ENCODE results near the gene CRLF1. TPM values are rescaled to one million over a fixed set of nuclear protein-coding genes. Genes with fewer than 3 reads are reported as not detected.
A peak's percentile ranks its signal among the peaks of the same experiment; 100 is the strongest.

CRLF1 gene
- polyA plus RNA-seq, 4 donors, result 3.3 to 7.7 (median 4.1) TPM

DNA sequence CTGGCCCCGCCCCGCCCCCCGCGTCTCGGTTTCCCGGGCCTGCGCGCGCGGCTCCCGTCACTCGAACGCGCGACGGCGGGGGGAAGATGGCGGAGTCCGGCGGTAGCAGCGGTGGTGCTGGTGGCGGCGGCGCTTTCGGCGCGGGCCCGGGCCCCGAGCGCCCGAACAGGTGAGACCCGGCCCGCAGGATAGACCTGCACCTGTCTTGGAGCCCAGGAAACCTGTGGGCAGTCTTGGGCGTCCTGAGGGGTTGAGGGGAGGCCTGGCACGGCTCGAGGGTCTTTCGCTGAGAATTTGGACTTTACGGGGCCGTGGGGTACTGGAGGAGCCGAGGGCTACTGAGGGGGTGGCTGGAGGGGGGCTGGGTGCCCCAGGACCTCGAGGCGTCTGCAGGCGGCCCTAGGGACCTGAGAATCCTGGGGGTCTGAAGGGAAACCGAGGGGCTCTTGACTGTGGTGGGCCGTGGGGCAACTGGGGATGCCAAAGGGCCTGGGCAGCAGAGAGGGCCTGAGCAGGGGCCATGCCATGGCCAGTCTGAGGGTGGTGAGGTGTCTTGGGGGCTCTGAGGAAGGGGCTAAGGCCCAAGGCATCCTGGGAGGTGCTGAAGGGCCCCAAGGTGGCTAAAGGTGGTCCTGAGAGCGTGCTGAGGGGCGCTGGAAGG is 30.5 kb upstream of the CRLF1 start, which contains the start of gene KLHL26:
Gene KLHL26, plus strand, starts transcription at position 60 of the 661 bp plus-strand sequence. Its CDS starts 27 bp downstream, at position 87.
- DNase-seq (ENCODE audit: low read depth in 4 of 4, low spot score in 2 of 4), result no peak

DNA sequence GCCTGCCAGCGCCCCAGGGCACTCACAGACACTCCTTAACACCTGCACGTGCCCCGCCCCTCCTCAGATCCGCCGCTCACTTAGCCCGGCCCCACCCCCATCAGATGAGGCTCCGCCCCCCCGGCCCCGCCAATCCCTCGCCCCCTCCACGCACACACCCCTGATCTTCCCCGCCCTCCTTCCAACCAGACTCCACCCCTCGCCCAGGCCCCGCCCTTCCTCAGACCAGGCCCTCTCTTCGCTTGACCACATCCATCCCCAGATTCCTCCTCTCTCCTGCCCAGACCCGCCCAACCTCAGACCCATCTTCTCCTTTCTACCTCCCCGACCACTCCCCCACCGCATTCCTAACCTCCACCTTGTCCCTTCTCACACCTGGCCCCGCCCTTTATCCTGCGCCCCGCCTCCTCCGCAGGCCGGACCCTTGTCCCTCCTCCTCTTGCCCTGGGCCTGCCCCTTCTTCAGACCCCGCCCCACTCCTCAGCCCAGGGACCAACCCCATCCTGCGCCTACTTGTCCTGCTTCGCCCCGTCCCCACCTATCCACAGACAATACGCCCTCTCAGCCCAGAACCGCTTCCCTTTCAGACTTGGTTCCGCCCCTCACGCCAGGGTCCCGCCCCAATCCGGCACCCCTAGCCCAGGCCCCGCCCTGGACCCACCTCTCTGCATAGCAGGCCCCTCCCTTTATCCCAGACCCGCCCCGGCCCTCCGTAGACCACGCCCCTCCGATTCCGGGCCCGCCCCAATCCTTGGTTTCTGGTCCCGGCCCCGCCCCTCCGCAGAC is 29.8 kb upstream of the CRLF1 start:
- peak in 3 of 4 donors; percentile 78 to 84 (median 82) for DNase-seq (ENCODE audit: low read depth in 4 of 4, low spot score in 2 of 4)

DNA sequence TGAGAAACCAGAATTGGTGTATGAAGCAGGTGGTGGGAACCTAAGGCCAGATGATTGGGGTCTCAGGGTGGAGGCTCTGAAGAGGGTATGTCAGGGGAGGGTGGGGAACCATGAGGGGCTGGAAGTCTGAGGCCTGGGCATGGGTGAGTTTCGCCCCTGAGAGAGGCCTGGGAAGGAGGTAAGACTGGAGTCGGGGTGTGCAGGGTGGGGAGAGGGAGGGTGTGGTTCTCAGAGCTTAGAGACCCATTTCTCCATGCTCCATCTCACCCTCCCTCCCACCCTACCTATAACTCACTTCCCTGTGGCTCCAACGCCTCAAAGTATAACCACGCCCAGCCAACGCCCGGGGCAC is 29.2 kb upstream of the CRLF1 start:
- no peak for DNase-seq (ENCODE audit: low read depth in 4 of 4, low spot score in 2 of 4)

DNA sequence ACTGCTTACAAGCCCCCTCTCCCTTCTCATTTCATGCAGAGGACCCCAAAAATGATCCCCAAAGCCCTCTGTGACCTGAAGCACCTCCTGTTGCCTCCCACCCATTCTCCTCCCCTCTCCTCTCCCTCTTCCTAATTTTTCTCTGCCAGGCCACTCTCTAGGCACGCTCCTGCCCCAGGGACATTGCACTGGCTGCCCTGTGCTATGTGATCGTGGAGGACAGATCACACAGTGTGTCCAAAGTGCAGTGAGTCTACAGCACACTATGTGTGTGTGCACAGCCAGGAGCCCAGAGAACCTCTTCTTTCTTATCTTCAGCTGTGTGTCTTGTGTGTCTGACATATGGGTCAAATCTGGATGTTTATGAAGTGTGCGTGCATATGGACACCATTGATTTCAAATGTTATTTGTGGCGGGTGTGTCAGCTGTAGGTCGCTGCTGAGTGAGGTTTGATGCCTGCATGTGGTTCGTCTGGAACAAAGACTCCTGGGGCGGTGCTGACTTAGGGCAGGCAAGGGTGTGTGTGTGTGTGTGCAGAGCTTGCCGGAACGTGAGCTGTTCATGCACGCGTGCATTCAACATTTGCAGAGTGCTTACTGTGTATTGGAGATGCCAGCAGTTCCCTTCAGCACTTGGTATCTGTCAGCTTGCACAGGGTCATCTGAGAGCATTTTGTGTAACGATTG is 28.2 kb upstream of the CRLF1 start:
- no peak for DNase-seq (ENCODE audit: low read depth in 4 of 4, low spot score in 2 of 4)

DNA sequence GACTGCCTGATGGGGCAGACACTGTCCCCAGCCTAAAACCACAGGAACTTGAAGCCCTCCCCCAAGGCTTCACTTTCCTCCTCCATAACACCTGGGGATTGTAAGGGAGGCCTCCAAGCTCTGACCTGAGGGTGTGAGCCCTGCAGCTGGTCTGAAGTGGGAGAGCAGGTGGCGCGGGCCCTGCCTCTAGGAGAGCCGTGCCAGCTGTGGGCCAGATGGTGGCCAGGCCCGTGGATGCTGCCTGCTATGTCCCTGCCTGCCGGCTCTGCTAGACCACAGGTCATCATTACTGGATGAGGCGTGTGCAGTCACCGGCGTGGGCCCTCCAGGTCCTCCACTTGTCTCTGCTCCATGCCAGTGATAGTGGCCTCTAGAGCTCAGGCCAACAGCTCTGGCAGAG is 26.7 kb upstream of the CRLF1 start:
- DNase-seq (ENCODE audit: low read depth in 4 of 4, low spot score in 2 of 4), result no peak

DNA sequence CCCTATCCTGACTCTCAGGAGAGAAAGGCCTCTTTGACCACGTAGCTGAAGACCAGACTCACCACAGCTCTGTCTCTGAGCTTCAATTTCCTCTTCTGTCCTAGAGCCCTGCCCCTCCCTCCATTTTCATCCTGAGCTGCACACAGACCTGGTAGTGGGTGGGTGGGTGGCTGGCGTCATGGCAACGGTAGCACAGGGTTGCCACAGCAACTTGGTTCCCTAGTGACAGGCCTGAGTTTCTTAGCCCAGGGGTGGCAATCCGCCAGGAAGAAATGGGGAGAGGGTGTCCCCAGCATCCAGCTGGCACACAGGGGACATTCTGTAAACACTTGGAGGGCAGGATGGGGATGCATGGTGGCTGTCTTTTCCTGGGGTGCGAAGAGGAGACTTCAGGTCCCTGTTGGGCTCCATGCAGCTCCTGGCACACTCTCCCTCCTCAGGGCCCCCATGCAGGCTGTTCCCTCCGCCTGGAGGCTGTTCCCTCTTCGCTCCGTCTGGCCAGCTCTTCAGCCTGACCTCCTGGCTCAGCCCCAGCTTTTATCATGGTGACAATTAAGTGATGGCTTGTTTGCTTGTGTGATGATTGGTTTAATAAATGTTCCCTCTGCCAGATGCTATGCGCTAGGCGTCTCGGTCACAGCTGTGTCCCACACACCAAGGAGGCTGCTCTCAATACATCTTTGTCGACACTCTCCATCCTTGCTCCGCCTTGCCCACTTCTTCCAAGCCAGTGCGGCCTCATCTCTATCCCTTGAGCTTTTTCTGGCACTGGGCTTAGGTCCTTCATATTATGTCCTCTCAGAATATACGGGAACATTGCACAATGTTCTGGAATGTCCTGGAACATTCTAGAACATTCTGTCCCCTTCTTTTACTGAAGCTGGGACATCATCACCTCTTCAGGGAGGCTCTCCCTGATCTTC is 22.8 kb upstream of the CRLF1 start:
- DNase-seq (ENCODE audit: low read depth in 4 of 4, low spot score in 2 of 4), result no peak

DNA sequence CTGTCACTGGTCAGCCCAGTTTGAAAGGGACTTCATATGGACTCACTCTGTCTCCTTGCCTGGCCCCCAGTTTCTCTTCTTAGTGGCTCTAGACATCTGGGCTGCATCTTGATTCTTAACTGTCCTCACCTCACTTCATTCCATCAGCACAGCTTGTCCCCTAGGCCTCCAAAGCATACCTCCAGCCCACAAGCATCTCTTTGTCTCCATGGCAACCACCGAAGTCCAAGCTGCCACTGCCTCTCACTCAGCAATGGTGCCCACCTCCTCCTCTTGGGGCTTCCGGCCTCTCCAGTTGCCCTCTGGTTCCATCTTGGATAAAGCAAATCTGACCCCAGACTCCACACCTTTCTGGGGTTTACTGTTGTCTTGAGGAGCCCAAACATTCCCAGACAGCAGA is 20.3 kb upstream of the CRLF1 start:
- DNase-seq (ENCODE audit: low read depth in 4 of 4, low spot score in 2 of 4), result no peak

DNA sequence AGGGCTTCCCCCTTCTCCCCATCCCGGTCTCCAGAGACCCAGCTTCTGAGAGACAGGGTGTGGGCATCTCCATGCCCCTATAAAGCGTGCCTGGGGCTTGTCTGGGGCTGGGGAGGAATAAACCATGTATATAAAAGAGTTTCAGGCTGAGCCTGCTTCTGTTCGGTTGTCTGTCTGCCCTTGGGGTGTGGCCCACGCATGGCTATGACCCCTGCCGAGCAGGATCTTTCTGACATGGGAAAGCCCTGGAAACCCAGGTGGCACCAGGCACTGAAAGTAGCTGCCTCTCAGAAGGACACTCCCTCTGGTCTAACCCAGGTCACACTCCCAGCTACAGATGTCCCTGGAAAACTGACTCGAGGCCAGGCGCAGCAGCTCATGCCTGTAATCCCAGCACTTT is 14.3 kb upstream of the CRLF1 start:
- DNase-seq (ENCODE audit: low read depth in 4 of 4, low spot score in 2 of 4), result no peak

DNA sequence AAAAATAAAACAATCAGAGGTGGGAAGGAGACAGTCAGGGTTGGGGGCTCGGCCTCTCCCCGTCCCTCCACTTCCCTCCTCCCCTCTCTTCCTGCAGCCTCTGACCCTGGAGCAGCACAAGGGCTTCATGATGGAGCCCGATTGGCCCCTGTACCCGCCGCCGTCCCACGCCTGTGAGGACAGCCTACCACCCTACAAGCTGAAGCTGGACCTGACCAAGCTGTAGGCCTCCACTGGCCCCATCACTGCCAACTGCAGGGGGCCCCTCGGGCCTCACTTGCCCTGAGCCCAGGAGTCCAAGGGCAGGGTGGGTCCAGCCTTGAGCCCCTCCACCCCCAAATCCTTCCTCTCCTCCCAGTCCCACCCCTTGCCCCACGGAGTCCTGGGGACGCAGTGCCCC is 13.7 kb upstream of the CRLF1 start:
- no peak for DNase-seq (ENCODE audit: low read depth in 4 of 4, low spot score in 2 of 4)

DNA sequence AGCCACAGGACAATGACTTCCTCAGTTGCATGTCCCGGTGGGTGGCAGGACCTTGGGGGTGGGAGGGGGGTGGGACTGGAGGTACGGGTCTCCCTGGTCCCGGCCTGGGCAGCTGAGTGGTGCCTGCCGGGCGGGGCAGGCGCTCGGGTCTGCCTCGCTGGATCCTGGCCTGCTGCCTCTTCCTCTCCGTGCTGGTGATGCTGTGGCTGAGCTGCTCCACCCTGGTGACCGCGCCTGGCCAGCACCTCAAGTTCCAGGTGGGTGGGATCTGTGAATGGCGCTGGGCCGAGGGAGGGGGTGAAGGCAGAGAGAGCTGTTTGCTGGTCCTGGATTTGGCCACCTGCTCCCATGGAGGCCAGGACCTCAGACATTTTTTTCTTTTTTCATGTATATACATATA is 11.6 kb upstream of the CRLF1 start:
- no peak for DNase-seq (ENCODE audit: low read depth in 4 of 4, low spot score in 2 of 4)

DNA sequence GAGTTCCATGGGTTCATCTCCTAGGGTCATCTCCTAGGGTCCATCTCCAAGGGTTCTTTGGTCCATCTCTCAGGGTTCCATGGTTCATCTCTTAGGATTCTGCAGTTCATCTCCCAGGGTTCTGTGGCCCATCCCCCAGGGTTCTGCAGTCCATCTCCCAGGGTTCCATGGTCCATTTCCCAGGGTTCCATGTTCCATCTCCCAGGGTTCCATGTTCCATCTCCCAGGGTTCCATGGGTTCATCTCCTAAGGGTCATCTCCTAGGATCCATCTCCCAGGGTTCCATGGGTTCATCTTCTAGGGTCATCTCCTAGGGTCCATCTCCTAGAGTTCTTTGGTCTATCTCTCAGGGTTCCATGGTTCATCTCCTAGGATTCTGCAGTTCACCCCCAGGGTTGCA is 11.0 kb upstream of the CRLF1 start:
- no peak for DNase-seq (ENCODE audit: low read depth in 4 of 4, low spot score in 2 of 4)

DNA sequence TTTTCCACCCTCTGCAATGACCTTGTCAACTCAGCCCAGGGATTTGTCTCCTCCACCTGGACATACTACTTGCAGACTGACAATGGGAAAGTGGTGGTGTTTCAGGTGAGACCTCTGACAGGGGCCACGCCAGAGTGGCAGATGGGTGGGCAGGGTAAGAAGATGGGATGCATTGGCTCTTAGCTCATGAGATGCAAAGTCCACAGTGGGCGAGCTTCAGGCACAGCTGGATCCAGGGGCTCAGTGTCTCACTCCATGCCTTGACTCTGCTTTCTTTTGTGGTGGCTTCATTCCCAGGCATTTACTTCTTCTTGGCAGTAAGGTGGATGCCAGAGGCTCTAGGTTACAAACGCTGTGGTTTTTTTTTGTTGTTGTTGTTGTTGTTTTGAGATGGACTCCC is 9.4 kb upstream of the CRLF1 start:
- no peak for DNase-seq (ENCODE audit: low read depth in 4 of 4, low spot score in 2 of 4)

DNA sequence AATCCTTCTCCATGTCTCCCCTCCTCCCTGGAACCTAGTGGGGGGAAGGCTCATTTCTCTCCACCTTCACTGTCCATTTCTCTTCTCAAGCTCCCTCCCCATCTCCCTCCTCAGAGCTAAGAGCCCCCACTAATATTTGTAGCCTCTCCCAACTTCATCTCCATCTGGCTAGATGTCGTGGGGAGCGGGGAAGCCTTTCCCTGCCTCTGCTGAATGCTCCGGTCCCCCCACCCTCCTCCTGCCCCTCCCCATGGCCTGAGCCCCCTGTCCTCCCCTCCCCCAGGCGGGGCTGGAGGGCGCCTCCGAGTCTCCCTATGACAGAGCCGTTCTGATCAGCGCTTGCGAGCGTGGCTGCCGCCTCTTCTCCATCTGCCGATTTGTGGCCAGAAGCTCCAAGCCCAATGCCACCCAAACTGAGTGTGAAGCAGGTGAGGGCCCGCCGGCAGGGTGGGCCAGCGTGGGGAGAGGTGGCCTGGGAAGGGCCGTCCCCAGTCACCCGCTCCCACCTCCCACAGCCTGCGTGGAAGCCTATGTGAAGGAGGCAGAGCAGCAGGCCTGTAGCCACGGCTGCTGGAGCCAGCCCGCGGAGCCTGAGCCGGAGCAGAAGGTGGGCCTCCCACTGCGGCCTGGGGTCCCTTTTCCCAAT is 7.1 kb upstream of the CRLF1 start:
- DNase-seq (ENCODE audit: low read depth in 4 of 4, low spot score in 2 of 4), result no peak

DNA sequence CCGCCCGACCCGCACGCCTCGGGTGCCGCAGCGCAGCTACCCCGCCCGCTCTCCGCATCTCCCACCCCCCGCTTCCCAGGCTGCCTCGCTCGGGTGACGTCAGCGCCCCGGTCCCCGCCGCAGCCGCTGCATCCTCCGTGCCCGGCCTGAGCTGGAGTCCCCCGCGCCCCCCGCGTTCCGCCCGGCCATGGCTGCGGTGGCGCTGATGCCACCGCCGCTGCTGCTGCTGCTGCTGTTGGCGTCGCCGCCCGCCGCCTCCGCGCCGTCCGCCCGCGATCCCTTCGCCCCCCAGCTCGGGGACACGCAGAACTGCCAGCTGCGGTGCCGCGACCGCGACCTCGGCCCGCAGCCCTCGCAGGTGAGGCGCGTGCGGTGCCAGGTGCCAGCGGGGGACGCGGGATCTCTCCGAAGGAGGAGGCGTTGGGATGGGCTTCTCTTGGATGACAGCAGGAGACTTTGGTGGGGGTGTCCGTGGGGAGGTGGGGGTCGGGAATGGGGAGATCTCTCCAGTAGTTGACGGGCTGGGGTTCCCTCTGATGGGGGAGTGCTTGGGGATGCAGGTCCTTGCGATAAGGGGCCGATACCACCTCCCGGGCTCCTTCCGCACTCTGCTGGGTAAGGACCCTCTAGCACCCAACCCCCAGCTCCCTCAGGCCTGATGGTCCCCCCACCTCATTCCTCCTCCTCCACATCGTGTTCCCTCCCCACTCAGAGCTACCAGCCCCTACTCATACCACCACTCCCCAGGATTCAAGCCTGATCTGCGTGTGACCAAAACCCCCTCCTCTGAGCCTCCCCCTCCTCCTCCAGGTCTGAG is 6.4 kb upstream of the CRLF1 start, which contains the start of gene TMEM59L:
Gene TMEM59L, plus strand, starts transcription at position 99 of the 817 bp plus-strand sequence. Its CDS starts 89 bp downstream, at position 188.
- no peak for DNase-seq (ENCODE audit: low read depth in 4 of 4, low spot score in 2 of 4)

DNA sequence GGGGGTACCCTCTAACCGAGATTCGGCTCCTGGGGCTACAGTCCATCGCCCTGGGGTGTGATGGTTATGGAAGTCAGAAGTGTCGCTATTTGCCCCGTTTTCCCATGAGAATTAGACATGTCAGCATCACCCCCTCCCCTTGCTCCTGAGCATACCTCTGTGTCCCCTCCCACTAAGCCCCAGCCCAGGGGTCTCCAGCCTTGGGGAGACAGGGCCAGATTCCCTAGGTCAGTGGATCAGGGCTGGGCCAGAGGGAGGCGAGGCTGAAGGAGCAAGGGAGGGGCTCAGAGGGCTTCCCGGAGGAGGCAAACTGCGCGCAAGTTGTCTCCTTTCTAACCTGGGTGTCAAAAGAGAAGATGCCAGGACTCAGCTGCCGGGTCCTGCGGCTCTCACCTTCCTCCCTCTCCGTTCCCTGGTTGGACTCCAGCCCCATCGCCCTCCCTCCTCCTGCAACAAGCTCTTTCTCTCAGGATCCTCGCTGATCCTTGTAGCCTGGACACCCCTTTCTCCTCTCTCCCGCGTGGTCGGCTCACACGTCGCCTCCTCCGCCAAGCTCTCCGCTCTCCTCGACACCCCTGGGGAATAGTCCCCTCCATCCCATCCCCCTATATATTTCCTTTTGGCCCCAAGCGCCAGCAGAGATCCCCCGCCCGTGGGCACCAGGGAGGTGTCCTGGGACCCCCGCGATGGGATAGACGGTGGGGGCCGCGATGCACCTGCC is 5.6 kb upstream of the CRLF1 start:
- no peak for DNase-seq (ENCODE audit: low read depth in 4 of 4, low spot score in 2 of 4)

DNA sequence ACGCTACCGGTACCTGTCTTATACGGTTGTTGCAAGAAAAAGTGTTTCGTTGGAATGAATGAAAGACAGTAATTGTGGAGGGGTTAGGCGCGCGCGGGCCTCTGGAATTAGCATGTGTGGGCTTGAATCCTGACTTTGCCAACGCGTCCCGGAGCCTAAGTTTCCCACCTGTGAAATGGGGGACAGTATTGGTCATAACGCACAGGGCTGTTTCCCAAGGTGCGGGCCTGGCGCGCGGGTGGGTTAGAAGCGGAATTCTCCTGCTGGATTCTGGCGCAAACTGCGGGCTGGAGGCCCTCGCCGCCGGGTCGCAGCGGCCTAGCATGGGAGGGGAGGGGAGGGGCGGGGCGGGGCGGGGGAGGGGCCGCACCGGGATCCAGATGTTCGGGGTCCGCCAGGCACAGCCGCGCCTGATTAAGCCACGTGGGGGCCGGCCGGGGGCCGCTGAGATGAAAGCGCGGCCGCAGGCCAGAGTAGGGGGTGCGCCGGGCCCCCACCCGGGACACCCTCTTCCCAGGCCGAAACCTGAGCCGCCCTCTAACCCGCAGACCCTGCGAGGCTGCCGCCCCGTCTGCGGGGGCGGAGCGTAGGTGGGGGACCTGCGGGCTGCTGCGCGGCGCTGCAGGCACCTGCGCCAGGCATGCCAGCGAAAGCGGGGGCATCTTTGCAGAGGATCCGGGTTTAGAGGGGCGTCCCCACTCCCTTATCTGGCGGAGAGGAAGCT is 4.9 kb upstream of the CRLF1 start:
- no peak for DNase-seq (ENCODE audit: low read depth in 4 of 4, low spot score in 2 of 4)

DNA sequence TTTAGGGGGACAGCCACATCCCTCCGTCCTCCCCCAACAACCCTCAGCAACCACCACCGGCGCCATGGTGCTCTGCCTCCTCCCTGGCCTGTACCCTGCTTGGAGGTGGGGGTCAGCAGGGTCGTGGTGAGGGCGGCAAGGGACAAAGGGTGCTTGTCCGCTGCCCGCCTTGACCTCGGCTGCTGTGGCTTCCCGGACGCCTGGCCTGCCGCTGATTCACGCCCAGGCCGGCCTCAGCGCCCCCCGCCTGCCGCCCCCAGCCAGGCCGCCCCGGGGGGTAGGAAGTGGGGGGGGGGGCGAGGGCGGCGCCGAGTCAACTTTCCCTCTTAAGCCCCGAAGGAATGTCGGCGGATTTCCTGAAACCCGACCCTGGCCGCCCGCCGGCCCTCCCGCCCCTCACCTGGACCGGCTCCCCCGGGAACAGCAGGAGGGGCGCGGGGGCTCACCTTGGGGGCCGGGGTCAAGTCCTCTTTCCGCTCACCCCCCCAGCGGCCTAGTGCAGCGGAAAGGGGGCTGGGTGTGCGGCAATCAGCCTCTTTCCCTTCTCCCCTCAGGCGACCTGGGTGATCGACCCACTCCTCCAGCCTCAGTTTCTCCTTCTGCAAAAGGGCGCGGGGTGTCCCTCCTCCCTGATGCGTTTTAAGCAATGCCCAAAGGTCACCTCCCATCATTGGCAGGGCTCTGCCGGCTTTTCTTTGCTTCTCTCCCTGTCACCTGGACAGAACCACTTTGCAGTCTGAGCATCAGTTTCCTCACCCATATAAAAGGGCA is 4.1 kb upstream of the CRLF1 start:
- no peak for DNase-seq (ENCODE audit: low read depth in 4 of 4, low spot score in 2 of 4)
